ENCODE results near the gene OR8B12.

DNA sequence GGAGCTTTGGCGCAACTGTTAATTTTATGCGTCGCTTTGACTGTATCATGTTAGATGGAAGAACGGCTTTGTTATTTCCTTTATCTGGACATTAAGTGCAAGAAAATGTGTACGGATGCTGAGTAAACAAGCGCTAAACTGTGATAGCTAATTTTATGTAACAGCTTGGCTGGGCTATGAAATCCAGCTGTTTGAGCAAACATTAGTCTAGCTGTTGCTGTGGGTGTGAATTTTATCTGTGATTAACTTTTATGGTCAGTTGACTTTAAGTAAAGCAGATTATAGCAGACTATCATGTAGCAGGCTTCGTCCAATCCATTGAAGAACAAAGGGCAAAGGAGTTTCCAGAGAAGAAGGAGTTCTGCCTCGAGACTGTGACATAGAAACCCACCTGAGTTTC lies 40.3 kb upstream of the OR8B12 start:
- TF ChIP-seq, protein P1, sequence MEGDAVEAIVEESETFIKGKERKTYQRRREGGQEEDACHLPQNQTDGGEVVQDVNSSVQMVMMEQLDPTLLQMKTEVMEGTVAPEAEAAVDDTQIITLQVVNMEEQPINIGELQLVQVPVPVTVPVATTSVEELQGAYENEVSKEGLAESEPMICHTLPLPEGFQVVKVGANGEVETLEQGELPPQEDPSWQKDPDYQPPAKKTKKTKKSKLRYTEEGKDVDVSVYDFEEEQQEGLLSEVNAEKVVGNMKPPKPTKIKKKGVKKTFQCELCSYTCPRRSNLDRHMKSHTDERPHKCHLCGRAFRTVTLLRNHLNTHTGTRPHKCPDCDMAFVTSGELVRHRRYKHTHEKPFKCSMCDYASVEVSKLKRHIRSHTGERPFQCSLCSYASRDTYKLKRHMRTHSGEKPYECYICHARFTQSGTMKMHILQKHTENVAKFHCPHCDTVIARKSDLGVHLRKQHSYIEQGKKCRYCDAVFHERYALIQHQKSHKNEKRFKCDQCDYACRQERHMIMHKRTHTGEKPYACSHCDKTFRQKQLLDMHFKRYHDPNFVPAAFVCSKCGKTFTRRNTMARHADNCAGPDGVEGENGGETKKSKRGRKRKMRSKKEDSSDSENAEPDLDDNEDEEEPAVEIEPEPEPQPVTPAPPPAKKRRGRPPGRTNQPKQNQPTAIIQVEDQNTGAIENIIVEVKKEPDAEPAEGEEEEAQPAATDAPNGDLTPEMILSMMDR (IDR thresholded peaks at IDR 0.05) = no peak
- TF ChIP-seq POLR2A (IDR thresholded peaks at IDR 0.05) = no peak

Measured in body of pancreas (tissue), 4 donors.